ENCODE data around the gene LGI4.

Gene LGI4

DNA sequence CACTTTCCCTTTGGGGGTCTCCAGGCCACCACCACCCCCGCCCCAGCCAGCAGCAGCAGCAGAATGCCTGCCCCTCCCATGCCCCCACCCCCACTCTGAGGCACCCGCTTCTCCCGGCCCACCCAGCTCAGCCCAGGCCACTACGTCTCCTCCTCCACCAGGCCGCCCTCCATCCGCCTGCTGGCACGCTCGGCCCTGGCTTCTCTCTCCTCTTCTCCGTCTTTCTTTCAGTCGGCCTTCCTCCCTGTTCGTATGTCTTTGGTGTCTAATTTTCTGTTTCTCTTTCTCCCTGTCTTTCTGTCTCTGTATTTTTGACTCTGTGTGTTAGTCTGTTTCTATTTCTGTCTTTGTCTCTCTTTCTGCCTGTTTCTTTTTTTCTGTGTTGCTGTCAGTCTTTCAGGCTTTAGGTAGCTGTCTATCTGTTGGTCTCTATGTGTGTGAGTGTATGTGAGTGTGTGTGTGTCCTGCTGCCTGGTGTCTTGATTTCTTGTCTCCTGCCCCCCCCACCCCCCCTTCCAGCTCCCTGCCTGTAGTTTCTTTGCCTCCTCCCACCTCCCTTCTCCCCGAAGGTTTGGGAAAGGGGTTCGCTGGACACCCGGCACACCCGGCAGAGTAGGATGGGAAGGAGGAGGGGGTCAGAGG is at the start of gene LGI4:
Gene LGI4, minus strand, starts transcription at position 459 of the 642 bp plus-strand sequence. Its CDS starts 379 bp downstream, at position 80.
- no peak for DNase-seq (ENCODE audit: low read depth in 2 of 2)

DNA sequence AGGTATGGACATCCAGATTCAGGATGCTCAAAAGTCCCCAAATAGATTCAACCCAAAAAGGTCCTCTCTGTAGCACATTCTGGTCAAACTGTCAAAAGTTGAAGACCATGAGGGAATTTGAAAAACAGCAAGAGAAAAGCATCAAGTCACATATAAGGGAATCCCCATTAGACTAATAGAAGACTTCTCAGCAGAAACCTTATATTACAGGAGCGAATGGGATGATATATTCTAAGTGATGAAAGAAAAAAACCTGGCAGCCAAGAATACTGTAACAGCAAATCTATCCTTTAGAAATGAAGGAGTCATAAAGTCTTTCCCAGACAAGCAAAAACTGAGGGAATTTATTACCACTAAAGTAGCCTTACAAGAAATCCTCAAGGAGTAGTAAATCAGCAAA is 49.4 kb upstream of the LGI4 start:
- no peak for DNase-seq (ENCODE audit: low read depth in 2 of 2)

- no peak for DNase-seq (ENCODE audit: low read depth in 2 of 2)
Measured at GRCh38 chr19:35181387-35181786, 46.5 kb upstream of the LGI4 start.

GRCh38 chr19:35179830-35180229 is 45.0 kb upstream of the LGI4 start:
- no peak for DNase-seq (ENCODE audit: low read depth in 2 of 2)

GRCh38 chr19:35178701-35179100 is 43.8 kb upstream of the LGI4 start:
- no peak for DNase-seq (ENCODE audit: low read depth in 2 of 2)

DNA sequence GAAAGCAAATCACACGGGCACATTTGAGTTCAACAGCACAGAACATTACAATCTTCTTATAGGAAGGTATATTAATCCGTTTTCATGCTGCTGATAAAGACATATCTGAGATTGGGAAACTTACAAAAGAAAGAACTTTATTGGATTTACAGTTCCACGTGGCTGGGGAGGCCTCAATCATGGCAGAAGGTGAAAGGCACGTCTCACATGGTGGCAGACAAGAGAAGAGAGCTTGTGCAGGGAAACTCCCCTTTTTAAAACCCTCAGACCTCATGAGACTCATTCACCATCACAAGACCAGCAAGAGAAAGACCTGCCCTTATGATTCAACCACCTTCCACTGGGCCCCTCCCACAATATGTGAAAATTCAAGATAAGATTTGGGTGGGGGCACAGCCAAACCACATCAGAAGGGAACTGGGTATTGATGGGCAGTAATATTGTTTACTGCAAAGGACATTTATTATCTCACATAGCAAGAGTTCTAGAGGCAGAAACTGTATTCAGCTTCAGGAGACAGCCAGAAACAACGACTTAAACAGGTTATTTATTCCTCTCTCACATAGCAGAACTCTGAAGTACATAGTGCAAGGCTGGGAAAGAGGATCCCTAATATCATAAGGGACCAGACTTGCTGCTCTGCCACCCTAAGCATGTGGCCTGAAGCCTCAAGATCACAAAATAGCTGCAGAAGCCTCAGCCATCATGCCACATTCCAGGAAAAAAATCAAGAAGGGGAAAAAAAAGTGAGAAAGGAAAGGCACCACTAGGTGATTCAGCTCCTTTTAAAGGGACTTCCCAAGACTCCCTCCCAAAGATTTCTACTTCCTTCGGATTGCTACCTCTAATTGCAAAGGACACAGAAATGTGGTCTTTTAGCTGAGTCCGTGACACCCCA is 42.8 kb upstream of the LGI4 start:
- DNase-seq (ENCODE audit: low read depth in 2 of 2): no peak

GRCh38 chr19:35176181-35176570 is 41.3 kb upstream of the LGI4 start:
- DNase-seq (ENCODE audit: low read depth in 2 of 2): no peak

DNA sequence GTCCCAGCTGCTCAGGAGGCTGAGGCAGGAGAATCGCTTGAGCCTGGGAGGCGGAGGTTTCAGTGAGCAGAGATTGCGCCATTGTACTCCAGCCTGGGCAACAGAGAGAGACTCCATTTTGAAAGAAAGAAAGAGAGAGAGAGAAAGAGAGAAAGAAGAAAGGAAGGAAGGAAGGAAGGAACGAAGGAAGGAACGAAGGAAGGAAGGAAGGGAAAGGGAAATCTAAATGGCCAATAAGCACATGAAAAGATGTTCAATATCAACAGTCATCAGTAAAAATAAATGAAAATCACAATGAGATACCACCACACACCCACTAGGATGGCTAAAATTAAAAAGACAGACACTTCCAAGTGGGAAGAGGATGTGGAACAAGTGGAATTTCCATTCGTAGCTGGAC is 39.4 kb upstream of the LGI4 start:
- no peak for DNase-seq (ENCODE audit: low read depth in 2 of 2)

GRCh38 chr19:35171730-35172129 is 36.9 kb upstream of the LGI4 start:
- DNase-seq (ENCODE audit: low read depth in 2 of 2): no peak

DNA sequence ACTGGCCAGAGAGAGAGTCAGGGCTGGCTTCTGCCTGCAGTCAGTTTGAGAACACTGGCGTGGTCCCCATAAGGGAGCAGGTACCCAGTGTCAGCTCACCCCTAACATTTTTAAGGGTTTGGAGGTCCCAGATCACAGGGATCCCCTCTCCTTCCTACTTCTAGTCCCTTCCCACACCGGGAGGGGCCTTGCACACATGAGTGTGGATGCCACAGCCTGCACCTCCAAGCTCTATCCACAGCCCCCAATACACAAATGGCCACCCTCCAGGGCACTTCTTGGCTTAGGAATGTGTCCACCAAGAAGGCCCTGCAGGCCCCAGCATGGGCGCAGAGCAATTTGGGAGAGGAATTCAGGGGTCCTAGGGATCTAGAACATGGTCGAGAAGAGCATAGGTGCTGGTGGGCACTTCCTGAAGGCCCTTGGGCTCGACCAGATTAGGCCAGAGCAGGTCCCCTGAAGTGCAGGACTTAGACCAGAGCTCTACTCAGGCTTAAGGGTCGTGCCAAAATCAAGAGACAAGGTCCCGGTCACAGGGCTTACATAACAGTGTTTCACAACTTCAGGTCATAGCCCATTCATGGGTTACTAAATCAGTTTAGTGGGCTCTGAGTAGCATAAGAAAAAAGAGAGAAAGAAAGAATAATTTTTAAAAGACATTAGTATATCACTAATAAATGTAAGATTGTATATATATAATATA is 35.7 kb upstream of the LGI4 start:
- no peak for DNase-seq (ENCODE audit: low read depth in 2 of 2)

GRCh38 chr19:35169221-35169995 is 34.5 kb upstream of the LGI4 start:
- DNase-seq (ENCODE audit: low read depth in 2 of 2): no peak

DNA sequence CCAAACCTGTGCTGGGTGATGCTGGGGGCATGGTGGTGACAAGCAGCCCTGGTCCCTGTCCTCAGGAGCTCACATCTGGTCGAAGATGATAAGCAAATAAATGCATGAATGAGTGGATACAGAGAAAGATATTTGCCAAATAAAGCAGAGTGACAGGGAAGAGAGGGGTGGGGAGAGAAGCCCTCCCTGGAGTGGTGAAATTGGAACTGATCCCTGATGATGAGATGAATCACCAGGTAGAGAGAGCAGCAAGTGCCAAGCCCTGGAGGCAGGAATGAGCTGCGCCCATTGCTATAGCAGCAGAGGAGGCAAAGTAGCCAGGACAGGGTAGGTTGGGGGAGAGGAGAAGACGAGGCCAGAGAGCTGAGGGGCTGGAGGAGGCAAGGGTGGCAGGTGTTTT is 33.3 kb upstream of the LGI4 start:
- DNase-seq (ENCODE audit: low read depth in 2 of 2): no peak

DNA sequence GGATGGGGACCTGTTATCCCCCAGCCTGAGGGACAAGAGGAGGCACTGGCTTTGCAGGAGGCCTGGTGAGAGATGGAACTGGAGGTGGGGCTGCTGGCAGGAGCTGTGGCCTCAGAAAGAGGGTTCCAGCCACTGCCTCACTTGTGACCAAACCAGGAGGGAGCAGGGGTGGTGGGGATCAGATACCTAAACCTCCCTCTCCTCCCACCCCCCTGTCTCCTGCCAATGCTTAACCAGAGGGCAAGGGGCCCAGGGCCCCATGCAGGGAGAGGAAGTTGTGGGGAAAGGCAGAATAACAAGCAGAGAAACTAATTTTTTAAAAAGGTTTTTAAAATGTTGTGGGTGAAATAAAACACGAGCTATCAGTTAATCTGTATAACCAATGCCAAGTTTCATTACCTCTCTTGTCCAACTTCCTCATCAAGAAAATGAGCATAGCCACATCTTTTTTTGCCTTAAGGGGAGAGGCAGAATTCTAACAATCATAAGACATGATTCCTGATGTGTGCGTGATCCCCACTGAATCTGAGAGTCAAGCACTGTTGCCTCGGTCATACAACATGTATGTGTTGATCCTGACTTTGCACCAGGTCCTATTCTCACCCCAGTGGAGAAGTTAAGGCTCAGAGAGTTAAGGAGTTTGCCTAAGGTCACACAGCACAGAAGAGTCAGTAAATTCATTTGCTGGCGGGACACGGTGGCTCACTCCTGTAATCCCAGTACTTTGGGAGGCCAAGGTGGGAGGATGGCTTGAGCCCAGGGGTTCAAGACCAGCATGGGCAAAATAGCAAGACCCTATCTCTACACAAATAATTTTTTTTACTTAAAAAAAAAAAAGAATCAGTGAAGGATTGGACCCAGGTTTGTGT is 32.6 kb upstream of the LGI4 start:
- no peak for DNase-seq (ENCODE audit: low read depth in 2 of 2)

DNA sequence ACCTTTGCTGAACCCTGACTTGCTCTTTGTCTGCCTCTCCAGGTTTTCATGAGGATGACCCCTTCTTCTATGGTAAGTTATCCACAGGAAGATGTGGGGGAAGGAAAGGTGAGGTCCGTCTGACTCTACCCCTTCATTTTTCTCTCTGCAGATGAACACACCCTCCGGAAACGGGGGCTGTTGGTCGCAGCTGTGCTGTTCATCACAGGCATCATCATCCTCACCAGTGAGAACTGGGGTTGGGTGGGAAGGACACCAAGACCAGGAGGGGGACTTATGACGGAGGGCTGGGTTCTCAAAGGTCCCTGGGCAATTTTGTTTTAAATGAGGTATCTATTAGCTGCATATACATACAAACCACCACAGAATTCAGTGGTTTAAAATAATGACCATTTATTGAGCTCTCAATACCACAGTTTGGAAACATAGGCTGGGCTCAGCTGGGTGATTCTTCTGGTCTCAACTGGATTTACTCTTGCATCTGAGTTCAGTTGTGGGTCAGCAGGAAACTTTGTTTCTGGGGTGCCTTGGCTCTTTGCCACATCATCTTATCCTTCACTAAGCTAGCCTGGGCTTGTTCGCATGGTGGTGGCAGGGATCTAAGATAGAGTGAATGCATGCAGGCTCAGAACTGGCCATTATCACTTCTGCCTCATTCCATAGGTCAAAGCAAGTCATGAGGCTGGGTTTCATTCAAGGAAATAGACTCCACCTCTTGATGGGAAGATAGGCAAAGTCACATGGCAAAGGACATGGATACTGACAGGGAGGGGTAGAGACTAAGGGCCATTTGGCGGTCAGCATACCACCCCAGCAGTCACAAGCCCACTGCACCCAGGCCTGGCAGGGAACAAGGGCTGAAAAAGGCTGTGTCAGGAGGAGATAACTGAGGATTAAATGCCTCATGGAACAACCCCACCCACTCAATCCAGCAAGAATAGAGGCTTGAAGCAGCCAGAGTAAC is 31.5 kb upstream of the LGI4 start:
- no peak for DNase-seq (ENCODE audit: low read depth in 2 of 2)

DNA sequence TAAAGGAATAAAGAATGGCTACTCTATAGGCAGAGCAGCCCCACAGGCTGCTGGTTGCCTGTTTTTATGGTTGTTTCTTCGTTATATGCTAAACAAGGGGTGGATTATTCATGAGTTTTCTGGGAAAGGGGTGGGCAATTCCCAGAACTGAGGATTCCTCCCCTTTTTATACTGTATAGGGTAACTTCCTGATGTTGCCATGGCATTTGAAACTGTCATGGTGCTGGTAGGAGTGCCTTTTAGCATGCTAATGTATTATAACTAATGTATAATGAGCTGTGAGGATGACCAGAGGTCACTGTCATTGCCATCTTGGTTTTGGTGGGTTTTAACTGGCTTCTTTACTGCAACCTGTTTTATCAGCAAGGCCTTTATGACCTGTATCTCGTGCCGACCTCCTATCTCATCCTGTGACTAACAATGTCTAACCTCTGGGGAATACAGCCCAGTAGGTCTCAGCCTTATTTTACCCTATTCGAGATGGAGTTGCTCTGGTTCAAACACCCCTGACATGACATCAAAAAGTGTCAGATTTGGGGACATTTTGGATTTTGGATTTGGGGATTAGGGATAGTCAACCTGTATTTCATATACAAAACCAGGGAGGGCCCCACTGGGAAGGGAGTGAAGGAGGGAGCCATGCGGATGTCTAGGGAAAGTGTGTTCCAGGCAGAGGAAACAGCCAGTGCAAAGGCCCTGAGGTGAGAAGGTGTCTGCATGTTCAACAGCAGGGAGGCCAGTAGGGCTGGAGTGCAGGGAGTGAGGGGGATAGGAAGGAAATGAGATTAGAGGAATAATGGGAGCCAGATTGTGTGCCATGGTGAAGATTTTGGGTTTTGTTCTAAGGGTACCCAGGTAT is 30.6 kb upstream of the LGI4 start:
- DNase-seq (ENCODE audit: low read depth in 2 of 2): no peak

- DNase-seq (ENCODE audit: low read depth in 2 of 2): no peak
Measured at GRCh38 chr19:35164418-35164817, 29.6 kb upstream of the LGI4 start.

DNA sequence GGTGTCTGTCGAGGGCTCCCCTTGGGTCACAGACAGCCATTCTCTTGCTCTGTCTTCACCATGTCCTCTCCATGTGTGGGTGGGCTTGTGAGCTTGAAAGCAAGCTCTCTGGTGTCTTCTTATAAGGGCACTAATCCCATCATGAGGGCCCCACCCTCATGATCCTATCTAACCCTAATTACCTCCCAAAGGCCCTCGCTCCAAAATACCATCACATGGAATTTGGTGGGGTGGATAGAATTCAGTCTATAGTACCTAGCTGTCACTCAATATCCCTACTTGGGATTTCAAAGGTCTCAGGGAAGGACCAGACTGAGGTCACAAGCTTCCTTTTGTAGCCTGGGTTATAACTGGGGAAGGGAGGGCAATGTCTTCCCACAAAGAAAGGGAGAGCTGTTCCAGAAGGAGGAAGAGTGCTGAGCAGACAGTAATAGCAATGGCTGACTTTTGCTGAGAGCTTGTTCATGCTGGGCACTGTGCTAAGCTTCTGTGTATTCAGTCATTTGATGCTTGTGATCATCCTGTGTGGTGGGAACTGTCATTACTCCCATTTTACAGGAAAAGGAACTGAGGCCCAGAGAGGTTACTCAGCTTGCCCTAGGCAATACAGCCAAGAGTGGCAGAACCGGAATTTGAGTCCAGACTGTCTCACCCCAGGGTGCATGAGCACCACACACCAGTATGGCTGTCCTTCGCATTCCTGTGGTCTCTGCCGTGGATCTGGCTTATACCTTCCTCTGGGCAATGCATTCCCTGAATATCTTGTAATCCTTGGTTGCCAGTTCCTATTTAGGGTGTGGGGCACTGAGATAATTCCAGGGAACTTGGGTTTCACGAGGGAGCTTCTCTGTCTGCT is 27.8 kb upstream of the LGI4 start:
- no peak for DNase-seq (ENCODE audit: low read depth in 2 of 2)

- DNase-seq (ENCODE audit: low read depth in 2 of 2): no peak
Measured at GRCh38 chr19:35161434-35161743, 26.5 kb upstream of the LGI4 start.

Measured in stimulated activated CD8-positive, alpha-beta memory T cell treated with anti-CD3 and anti-CD28 coated beads, Interleukin-7, amount 100 ng/mL, for 4 hours (primary cell).